DMS53 (cell line): ENCODE results near the gene RASA2.
A peak's percentile ranks its signal among the peaks of the same experiment; 100 is the strongest.

Source experiments
- DNase-seq: peaks from one replicate; lab custom pipeline; 2025; lab: John Stamatoyannopoulos, UW

Gene RASA2

GRCh38 chr3:141646760-141647561 is 160.1 kb downstream of the RASA2 start:
- peak; percentile 79 for DNase-seq

DNA sequence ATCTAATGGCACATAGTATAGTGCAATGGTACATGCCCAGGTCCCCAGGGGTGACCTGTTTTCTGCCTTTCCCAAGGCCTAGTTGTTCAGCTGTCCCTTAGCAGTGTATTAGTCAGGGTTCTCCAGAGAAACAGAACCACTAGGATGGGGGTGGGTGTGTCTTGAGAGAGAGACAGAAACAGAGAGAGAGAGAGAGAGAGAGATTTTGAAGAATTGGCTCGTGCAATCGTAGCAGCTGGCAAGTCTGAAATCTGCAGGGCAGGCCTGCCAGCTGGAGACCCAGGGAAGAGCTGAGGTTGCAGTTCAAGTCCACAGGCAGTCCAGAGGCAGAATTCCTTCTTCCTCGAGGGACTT is 160.7 kb downstream of the RASA2 start:
- DNase-seq: no peak

DNA sequence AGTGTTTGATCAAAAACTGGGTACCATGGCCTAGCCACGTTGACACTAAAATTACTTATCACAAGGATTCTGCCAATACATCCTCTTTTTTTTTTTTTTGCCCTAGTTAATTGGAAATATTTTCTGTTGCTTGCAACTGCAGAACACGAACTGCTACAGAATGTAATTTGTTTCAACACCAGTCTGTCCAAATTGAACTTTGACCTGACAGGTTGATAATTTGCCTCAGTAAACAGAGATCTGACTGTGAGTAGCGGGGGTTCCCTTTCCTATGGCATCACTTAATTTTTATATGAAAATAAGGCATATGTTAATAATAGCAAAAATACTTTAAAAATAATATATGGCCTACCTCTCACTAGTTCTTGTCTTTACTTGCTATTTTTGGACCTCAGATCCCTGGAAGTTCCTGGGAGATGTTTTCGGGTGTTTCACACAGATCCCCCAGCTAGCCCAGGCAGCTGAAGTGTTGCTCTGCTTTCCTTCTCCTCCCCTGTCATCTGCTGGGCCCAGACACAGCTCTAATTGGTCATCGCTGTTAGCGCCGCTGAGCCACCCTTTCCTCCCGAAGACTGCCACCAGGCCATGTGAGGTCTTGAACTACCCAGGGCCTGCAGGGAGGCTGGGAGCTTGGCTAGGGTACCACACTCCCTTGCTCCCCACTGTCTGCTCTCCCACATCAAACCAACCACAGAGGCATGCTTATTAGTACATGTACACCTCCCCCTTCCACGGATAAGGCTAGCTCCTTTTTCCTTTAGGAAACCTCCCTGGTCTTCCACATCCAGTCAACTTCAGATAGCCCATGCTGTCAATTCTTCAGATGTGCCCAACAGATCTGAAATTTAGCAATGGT is 161.5 kb downstream of the RASA2 start:
- peak; percentile 9 for DNase-seq

GRCh38 chr3:141649871-141650270 is 163.0 kb downstream of the RASA2 start:
- no peak for DNase-seq

GRCh38 chr3:141650783-141651182 is 164.0 kb downstream of the RASA2 start:
- DNase-seq: no peak

GRCh38 chr3:141651409-141651808 is 164.6 kb downstream of the RASA2 start:
- DNase-seq: no peak

DNA sequence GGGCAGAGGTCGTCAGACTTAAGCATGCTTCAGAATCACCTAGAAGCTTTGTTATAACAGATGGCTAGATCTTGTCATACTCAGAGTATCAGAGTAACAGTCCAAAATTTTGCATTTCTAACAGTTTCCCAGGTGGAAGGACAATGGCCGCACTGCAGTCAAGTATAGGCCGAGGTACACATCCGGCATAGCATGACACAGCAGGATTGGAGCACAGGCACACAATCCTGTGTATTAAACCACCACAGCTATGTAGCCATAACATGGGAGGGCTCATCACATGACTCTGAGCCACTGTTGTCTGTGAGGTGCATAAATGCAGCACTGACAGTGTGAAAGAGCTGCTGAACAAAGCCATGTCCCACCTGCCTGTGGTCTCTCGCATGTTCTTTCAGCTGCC is 165.5 kb downstream of the RASA2 start:
- no peak for DNase-seq

DNA sequence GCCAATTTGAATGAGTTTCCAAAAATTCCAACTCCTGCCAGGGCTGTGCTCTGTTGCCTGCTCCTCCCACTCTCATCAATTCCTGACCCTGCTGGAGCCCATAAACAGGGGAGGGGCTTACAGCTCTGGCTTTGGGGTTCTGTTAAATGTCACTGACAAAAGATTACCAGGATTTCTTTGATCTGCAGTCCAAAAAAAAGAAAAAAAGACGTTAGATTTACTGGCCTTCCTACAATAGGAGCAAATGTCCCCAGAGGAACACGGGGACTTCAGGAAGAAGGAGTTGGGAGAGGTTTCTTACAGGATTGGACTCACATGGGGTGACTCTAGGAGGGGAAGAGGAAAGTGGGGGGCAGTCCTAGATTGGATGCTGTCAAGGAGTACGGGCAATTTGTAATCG is 167.0 kb downstream of the RASA2 start:
- no peak for DNase-seq

DNA sequence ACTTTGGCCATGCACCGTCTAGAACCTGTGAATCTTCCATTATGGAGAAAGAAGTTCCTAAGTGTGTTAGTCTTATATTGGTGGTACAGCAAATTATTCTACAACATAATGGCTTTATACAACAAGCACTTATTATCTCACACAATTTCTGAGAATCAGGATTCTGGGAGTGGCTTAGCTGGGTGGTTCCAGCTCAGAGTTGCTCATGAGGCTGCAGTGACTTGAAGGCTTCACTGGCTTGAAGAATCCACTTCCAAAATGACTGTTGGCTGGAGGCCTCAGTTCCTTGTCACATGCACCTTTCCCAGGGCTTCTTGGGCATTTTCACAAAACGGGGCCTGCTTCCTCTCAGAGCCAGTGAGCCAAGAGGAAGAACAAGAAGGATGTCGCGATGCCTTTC is 169.0 kb downstream of the RASA2 start:
- DNase-seq: no peak

GRCh38 chr3:141656771-141657170 is 169.9 kb downstream of the RASA2 start:
- DNase-seq: no peak

GRCh38 chr3:141657516-141657915 is 170.7 kb downstream of the RASA2 start:
- DNase-seq: no peak

- DNase-seq: peak; percentile 74
Measured at GRCh38 chr3:141659821-141660613, 173.2 kb downstream of the RASA2 start.

- DNase-seq: no peak
Measured at GRCh38 chr3:141660614-141660947, 173.8 kb downstream of the RASA2 start.

GRCh38 chr3:141661229-141662196 is 174.7 kb downstream of the RASA2 start:
- no peak for DNase-seq

- DNase-seq: no peak
Measured at GRCh38 chr3:141663993-141664392, 177.2 kb downstream of the RASA2 start.
